HL-60 (cell line): ENCODE measurements around the gene SENP3.

Source experiments
- POLR2AphosphoS5 ChIP-seq: IDR thresholded peaks from 2 replicates; pipeline ENCODE4 v1.6.1; 2012; ENCODE audit warnings: low read depth
- TF ChIP-seq, protein P1 (sequence below): IDR thresholded peaks from one replicate; pipeline ENCODE4 v1.5.1; 2011; ENCODE audit warnings: low read length, control low read depth, inconsistent platforms; ENCODE audit not compliant: insufficient read depth
- TF ChIP-seq, protein P2 (sequence below): IDR thresholded peaks from 2 replicates; pipeline ENCODE4 v1.6.1; 2012; ENCODE audit warnings: low read depth; ENCODE audit not compliant: insufficient replicate concordance

DNA sequence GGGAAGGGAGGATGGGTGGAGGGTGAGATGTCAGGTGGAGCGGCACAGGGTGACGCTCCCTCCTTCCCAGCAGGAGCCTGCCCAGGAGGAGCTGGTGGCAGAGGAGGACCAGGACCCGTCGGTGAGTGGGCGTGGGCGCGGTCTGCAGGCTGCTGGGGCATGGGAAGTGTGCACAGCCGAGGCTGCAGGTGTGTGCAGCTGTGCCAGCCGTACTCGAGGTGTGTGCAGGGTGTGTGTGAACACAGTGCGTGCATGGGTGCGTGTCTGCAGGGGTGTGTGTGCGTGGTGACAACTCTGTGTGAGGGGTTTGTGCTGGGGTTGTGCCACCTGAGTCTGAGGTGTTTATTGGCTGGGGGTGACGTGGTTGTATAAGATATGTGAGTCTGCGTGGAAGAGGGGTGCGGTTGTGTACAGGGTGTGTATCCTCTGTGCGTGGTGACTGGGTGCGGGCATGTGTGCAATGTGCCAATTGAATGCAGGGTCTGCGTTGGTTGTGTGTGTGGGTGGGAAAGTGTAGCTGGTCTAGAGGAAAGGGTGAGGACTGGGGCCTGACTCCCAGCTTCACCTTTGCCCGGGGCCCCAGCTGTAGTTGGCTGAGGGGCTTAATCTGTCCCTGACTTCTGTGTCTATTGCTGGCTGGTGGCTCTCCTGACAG lies 12.2 kb upstream of the SENP3 start:
- TF ChIP-seq, protein P1, sequence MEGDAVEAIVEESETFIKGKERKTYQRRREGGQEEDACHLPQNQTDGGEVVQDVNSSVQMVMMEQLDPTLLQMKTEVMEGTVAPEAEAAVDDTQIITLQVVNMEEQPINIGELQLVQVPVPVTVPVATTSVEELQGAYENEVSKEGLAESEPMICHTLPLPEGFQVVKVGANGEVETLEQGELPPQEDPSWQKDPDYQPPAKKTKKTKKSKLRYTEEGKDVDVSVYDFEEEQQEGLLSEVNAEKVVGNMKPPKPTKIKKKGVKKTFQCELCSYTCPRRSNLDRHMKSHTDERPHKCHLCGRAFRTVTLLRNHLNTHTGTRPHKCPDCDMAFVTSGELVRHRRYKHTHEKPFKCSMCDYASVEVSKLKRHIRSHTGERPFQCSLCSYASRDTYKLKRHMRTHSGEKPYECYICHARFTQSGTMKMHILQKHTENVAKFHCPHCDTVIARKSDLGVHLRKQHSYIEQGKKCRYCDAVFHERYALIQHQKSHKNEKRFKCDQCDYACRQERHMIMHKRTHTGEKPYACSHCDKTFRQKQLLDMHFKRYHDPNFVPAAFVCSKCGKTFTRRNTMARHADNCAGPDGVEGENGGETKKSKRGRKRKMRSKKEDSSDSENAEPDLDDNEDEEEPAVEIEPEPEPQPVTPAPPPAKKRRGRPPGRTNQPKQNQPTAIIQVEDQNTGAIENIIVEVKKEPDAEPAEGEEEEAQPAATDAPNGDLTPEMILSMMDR: no peak
- no peak for TF ChIP-seq POLR2AphosphoS5
- TF ChIP-seq, protein P2, sequence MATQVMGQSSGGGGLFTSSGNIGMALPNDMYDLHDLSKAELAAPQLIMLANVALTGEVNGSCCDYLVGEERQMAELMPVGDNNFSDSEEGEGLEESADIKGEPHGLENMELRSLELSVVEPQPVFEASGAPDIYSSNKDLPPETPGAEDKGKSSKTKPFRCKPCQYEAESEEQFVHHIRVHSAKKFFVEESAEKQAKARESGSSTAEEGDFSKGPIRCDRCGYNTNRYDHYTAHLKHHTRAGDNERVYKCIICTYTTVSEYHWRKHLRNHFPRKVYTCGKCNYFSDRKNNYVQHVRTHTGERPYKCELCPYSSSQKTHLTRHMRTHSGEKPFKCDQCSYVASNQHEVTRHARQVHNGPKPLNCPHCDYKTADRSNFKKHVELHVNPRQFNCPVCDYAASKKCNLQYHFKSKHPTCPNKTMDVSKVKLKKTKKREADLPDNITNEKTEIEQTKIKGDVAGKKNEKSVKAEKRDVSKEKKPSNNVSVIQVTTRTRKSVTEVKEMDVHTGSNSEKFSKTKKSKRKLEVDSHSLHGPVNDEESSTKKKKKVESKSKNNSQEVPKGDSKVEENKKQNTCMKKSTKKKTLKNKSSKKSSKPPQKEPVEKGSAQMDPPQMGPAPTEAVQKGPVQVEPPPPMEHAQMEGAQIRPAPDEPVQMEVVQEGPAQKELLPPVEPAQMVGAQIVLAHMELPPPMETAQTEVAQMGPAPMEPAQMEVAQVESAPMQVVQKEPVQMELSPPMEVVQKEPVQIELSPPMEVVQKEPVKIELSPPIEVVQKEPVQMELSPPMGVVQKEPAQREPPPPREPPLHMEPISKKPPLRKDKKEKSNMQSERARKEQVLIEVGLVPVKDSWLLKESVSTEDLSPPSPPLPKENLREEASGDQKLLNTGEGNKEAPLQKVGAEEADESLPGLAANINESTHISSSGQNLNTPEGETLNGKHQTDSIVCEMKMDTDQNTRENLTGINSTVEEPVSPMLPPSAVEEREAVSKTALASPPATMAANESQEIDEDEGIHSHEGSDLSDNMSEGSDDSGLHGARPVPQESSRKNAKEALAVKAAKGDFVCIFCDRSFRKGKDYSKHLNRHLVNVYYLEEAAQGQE: no peak
